Common myeloid progenitor, CD34-positive (primary cell): ENCODE data around the gene UBALD1.

Experiments
- CTCF ChIA-PET: fragments of 350-600 bp; sonication (Branson Sonifier 250); formaldehyde crosslinking; loops from one replicate; lab custom pipeline; 2021; ENCODE audit warnings: antibody characterized with exemption; lab: Charles Lee
- POLR2A ChIA-PET: fragments of 350-600 bp; sonication (Branson Sonifier 250); formaldehyde crosslinking; loops from one replicate; lab custom pipeline; 2021; ENCODE audit warnings: antibody characterized with exemption; lab: Charles Lee
- DNase-seq, 3 donors: peaks; one replicate each; pipeline versions ENCODE4 v3.0.0 to v3.0.0-alpha.2; 2013
- H3K27ac ChIP-seq, 2 experiments: 1 replicate in 1 of 2; 2 replicates in 1 of 2; pipeline ENCODE4 v1.7.0; 2013; ENCODE audit warnings: inconsistent platforms in 2 of 2, low read length in 2 of 2, mild to moderate bottlenecking in 2 of 2, low read depth in 1 of 2, moderate library complexity in 1 of 2; ENCODE audit not compliant: severe bottlenecking in 2 of 2, insufficient read depth in 1 of 2, poor library complexity in 1 of 2
- H3K27me3 ChIP-seq, 5 experiments: replicated peaks in 2 of 5; 1 replicate in 3 of 5; 2 replicates in 2 of 5; pipeline versions ENCODE4 v1.6.1 to v1.7.0; 2013; ENCODE audit warnings: low read length in 4 of 5, mild to moderate bottlenecking in 2 of 5, moderate library complexity in 2 of 5, inconsistent platforms in 1 of 5; ENCODE audit not compliant: insufficient read depth in 5 of 5, control insufficient read depth in 4 of 5
- H3K36me3 ChIP-seq, 4 experiments: 1 replicate in 2 of 4; 2 replicates in 2 of 4; pipeline versions ENCODE4 v1.6.1 to v1.7.0; 2013; ENCODE audit warnings: low read length in 3 of 4, control low read depth in 1 of 4, mild to moderate bottlenecking in 1 of 4; ENCODE audit not compliant: control insufficient read depth in 4 of 4, insufficient read depth in 4 of 4
- H3K4me1 ChIP-seq, 4 experiments: 1 replicate in 3 of 4; 2 replicates in 1 of 4; pipeline versions ENCODE4 v1.6.1 to v1.7.1; 2013; ENCODE audit warnings: low read length in 3 of 4, mild to moderate bottlenecking in 3 of 4, control low read depth in 1 of 4, inconsistent platforms in 1 of 4, moderate library complexity in 1 of 4; ENCODE audit not compliant: control insufficient read depth in 4 of 4, insufficient read depth in 4 of 4; ENCODE audit errors: control extremely low read depth in 1 of 4
- H3K4me3 ChIP-seq, 7 experiments: 1 replicate in 4 of 7; 2 replicates in 3 of 7; pipeline versions ENCODE4 v1.5.1 to v1.7.0; 2013; ENCODE audit warnings: mild to moderate bottlenecking in 7 of 7, low read length in 6 of 7, moderate library complexity in 6 of 7, inconsistent platforms in 2 of 7, low read depth in 2 of 7, control low read depth in 1 of 7; ENCODE audit not compliant: insufficient read depth in 4 of 7, control insufficient read depth in 1 of 7; ENCODE audit errors: extremely low read depth in 1 of 7
- H3K9me3 ChIP-seq, 5 experiments: 1 replicate in 4 of 5; 2 replicates in 1 of 5; pipeline versions ENCODE4 v1.6.1 to v1.7.1; 2013; ENCODE audit warnings: low read length in 4 of 5, mild to moderate bottlenecking in 2 of 5, inconsistent platforms in 1 of 5, low read depth in 1 of 5, moderate library complexity in 1 of 5; ENCODE audit not compliant: control insufficient read depth in 4 of 5, insufficient read depth in 2 of 5; ENCODE audit errors: control extremely low read depth in 1 of 5
- WGBS: methylation state at CpG from one replicate; pipeline ENCODE4 v1.1.5; 2013; ENCODE audit not compliant: insufficient coverage; 5-methylcytosine and 5-hydroxymethylcytosine counted together

Gene UBALD1

DNA sequence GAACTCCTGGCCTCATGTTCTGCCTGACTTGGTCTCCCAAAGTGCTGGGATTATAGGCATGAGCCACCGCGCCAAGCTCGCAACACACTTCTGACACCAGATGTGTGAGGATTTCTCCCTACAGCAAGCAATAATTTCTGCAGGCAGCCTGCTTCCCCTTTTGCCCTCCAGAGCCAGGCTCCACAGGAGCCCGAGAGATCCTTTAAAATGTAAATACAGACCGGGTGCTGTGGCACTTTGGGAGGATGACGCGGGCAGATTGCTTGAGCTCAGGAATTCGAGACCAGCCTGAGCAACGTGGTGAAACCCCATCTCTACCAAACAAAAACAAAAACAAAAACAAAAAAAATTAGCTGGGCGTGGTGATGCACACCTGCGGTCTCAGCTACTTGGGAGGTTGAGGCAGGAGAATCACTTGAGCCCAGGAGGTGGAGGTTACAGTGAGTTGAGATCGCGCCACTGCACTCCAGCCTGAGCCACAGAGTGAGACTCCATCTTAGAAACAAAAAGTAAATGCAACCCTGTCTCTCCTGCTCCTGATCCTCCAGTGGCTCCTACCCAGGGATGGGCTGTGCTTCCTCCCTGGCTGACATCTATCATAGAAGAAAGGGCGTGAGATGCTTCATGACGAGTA lies 43.9 kb downstream of the UBALD1 start:
- Histone ChIP-seq H3K4me3 (no peak overlapping the region), H3K36me3 (no peaks in the 10 kb centered on the region), H3K4me1 (peaks cover 0 to 22% (median 13%) of the 10 kb centered on the region in 4 experiments), H3K27me3 (no peaks in the 10 kb centered on the region), H3K27ac (no peak overlapping the region), H3K9me3 (no peaks in the 10 kb centered on the region)
- peak in 2 of 3 donors; percentile 11 to 13 for DNase-seq
- ChIA-PET POLR2A (no interaction called here), CTCF (interaction anchor here (0.6 to 1.5 kb wide), 5 partner anchors 21 to 166 kb away, joined by 3 to 5 read pairs (median 3); partner anchors contain the start of gene MGRN1)
- WGBS: 89% methylated on average over 10 of the region's 15 CpGs

GRCh38 chr16:4570086-4570485 lies 44.6 kb downstream of the UBALD1 start:
- ChIA-PET CTCF (interaction anchor here (0.6 to 1.5 kb wide), 6 partner anchors 13 to 166 kb away, joined by 3 to 5 read pairs (median 3); partner anchors contain the start of genes C16orf96 and MGRN1), POLR2A (no interaction called here)
- Histone ChIP-seq H3K4me3 (no peak overlapping the region), H3K27me3 (no peaks in the 10 kb centered on the region), H3K36me3 (no peaks in the 10 kb centered on the region), H3K27ac (no peak overlapping the region), H3K9me3 (no peaks in the 10 kb centered on the region), H3K4me1 (peaks cover 0 to 16% (median 8%) of the 10 kb centered on the region in 4 experiments)
- WGBS: 90% methylated on average over 4 of the region's 6 CpGs
- DNase-seq: no peak

DNA sequence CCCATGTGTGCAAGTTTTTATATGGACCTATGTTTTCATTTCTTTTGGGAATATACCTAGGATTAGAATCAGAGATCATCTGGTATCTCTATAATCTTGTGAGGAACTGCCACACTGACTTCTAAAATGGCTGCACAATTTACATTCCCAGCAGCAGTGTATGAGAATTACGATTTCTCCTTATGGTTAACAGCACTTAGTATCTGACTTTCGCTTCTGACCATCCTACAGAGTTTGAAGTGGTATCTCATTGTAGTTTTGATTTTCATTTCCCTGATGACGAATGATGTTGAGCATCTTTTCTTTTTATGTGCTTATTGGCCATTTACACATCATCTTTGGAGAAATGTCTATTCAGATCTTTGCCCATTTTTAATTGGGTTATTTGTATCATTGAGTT lies 48.5 kb downstream of the UBALD1 start:
- no peaks in the 10 kb centered on the region for H3K36me3 ChIP-seq
- no peaks in the 10 kb centered on the region for H3K27me3 ChIP-seq
- H3K4me3 ChIP-seq: no peak overlapping the region
- CTCF ChIA-PET: interaction anchor here (1.4 kb wide), 1 partner anchor 18 kb away, joined by 3 read pairs; no protein-coding TSS in a partner anchor
- no peaks in the 10 kb centered on the region for H3K9me3 ChIP-seq
- POLR2A ChIA-PET: no interaction called here
- DNase-seq: no peak
- WGBS: 100% methylated on average over 1 of the region's 3 CpGs
- H3K4me1 ChIP-seq: peaks cover 0 to 2% (median 0%) of the 10 kb centered on the region in 4 experiments
- no peak overlapping the region for H3K27ac ChIP-seq

DNA sequence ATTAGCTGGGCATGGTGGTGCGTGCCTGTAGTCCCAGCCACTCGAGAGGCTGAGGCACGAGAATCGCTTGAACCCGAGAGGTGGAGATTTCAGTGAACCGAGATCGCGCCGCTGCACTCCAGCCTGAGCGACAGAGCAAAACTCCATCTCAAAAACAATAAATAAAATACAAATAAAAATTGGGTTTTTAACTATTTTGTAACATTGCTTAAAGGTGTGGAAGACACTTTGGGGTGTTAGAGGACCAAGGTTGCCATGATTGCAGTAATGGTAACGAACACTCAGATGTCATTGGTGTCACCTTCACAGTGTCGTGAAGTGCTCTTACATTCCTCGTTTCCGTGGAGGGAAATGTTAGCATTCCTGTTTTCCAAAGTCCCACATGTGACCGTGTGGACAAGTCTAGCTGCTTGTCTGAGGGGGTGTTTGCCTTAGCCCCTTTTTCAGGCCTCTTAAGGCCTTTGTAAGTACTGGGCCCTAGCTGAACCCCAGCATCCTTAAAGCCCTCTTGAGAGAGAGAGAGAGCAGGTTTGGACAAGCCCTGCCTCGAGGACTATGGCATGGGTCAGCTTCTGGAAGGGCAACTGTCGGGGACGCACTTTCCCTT lies 49.9 kb downstream of the UBALD1 start:
- POLR2A ChIA-PET: no interaction called here
- 96% methylated on average over 7 of the region's 18 CpGs for WGBS
- no peaks in the 10 kb centered on the region for H3K27me3 ChIP-seq
- DNase-seq: no peak
- H3K4me1 ChIP-seq: no peaks in the 10 kb centered on the region
- H3K36me3 ChIP-seq: no peaks in the 10 kb centered on the region
- H3K9me3 ChIP-seq: no peaks in the 10 kb centered on the region
- no peak overlapping the region for H3K27ac ChIP-seq
- CTCF ChIA-PET: interaction anchor here (1.0 to 2.2 kb wide), 5 partner anchors 14 to 59 kb away, joined by 3 to 6 read pairs (median 3); partner anchors contain the start of gene MGRN1
- H3K4me3 ChIP-seq: no peak overlapping the region

DNA sequence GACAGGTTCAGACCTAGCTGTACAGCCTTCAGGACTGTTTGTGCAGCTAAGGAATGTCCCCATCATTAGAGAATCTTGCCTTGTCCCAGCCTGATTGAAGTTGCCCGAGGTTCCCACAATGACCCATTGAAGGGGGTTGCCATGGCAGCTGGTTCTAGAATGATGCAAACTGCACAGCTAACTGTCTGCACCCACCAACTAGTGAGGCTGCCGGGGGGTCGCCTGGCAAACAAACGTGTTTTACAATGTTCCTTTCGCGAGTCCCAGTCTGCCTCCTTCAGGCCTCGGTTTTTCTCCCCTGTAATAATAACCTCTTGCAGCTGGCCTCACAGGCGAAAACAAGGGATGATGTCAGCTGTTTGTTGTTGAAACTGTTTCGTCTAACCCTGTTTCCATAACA lies 53.1 kb downstream of the UBALD1 start:
- POLR2A ChIA-PET: no interaction called here
- no peaks in the 10 kb centered on the region for H3K9me3 ChIP-seq
- no peak overlapping the region for H3K27ac ChIP-seq
- no peak for DNase-seq
- no peaks in the 10 kb centered on the region for H3K36me3 ChIP-seq
- no peak overlapping the region for H3K4me3 ChIP-seq
- H3K4me1 ChIP-seq: no peaks in the 10 kb centered on the region
- no peaks in the 10 kb centered on the region for H3K27me3 ChIP-seq
- CTCF ChIA-PET: interaction anchor here (0.6 to 3.3 kb wide), 4 partner anchors 10 to 72 kb away, joined by 3 to 23 read pairs (median 7); no protein-coding TSS in a partner anchor
- 96% methylated on average over 8 of the region's 9 CpGs for WGBS
